NCI-H2107 treated with DMSO at 0.1 percent for 48 hours (cell line): ENCODE data around the gene ACACA.

Experiments used
- DNase-seq: peaks from one replicate; lab custom pipeline; 2025; ENCODE audit not compliant: unreplicated experiment; lab: John Stamatoyannopoulos, UW

ACACA gene

GRCh38 chr17:37051833-37052232 is 354.8 kb downstream of the ACACA start:
- no peak for DNase-seq

DNA sequence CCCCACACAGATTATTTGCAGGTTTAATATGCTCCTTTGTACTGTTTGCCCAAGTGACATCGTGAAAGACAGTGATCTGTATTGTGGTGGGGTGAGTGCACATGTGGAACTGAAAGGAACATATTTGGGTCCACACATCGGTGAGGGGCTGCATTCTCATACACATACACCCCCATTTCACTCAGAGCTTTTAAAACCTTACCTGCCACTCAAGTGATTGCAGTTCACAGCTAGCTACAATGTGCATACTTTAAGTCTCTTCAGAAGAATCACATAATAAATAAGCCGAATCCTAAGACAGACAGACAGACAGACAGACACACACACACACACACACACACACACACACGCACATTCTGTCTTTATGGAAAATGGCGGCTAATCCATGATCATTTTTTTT is 355.3 kb downstream of the ACACA start:
- no peak for DNase-seq

DNA sequence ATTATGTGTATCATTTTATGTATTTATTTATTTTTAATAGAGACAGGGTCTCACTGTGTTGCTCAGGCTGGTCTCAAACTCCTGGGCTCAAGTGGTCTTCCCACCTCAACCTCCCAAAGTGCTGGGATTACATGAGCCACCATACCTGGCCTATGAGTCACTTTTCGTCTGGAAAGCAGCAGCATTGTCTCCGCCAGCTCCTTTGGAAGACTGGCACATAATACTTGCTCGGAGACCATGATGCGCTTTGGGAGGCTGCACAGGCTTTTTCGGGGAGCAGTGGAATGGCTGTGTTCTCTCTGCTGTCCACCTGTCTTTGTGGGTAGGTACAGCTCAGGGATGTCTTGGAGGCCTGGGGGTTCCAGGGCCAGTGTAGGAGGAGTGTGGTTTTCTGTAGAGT is 355.7 kb downstream of the ACACA start:
- DNase-seq = no peak

- no peak for DNase-seq
Observed at GRCh38 chr17:37048811-37049210, 357.8 kb downstream of the ACACA start.

DNA sequence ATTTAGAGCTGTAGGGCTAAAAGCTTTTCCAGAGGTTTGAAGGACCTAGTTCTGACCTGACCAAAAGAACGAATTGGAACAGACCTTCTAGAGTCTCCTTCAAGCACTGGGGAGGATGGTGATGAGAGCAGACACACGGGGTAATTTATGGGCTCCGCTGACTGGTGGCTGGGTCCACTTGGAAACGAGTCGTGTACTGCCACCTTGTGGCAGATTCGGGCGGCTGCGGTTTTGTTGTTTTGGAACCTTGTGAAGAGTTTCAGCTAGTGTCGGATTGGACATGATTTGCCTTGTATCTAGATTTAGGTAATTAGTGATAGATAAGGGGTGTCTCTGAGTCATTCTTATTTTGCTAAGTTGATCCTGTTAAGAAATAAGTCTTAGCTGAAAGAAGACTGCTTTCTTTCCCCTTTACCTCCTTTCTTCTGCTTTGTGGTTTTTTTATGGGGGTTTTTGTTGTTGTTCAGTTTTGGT is 359.0 kb downstream of the ACACA start:
- DNase-seq = peak; percentile 79

- DNase-seq = no peak
Observed at GRCh38 chr17:37045351-37045922, 361.2 kb downstream of the ACACA start.

GRCh38 chr17:37043201-37043600 is 363.4 kb downstream of the ACACA start:
- DNase-seq = no peak

DNA sequence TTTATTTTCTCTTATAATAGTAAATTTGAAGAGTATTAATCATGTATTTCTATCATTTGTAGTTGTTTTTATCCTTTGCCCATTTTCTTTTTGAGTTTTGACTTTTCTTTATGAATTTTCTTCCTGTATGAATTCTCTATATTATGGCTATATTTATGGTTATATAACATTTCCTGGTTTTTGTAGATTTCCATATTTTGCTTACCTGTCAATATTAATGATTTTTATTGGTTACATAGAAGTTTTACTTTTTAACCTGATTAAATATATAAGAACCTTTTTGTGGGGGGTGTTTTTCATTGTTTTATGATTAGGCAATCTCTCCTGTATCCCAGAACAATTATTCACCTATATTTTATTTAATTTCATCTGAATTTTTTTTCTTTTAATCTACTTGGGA is 364.7 kb downstream of the ACACA start:
- no peak for DNase-seq

DNA sequence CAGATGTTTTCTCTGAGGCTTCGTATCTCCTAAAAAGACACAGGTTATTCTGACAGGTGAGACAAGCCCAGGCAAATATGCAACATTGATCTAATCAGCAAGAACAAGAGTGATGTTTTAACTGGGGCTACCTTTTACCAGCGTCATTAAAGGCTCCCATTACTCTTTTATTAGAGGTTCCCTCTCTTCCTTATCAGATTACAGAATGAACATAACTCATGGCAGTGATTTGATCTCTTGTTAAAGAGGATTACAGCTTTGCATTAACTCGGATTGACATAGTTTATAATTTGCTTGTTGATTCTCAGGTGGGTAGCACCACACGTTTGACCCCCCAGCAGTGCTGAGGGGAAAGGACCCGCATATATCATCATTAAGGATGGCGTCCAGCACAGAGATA is 367.4 kb downstream of the ACACA start:
- no peak for DNase-seq

DNA sequence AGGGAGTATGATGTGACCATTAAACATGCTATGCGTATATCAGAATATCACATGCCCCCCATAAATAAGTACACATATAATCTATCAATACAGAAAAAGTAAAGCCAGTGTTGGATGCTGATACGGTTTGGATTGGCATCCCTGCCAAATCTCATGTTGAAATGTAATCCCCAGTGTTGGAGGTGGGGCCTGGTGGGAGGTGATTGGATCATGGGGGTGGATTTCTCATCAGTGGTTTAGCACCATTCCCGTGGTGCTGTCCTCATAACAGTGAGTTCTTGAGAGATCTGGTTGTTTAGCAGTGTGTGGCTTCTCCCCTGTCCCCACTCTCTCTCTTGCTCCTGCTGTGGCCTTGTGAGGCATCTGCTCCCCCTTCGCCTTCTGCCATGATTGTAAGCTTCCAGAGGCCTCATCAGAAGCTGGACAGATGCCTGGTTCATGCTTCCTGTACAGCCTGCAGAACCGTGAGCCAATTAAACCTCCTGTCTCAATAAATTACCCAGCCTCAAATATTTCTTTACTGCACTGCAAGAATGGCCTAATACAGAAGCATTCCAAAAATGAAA is 369.0 kb downstream of the ACACA start:
- no peak for DNase-seq
